ENCODE measurements around the gene ZNF555.
A peak's percentile ranks its signal among the peaks of the same experiment; 100 is the strongest.

- TF ChIP-seq, protein P1, sequence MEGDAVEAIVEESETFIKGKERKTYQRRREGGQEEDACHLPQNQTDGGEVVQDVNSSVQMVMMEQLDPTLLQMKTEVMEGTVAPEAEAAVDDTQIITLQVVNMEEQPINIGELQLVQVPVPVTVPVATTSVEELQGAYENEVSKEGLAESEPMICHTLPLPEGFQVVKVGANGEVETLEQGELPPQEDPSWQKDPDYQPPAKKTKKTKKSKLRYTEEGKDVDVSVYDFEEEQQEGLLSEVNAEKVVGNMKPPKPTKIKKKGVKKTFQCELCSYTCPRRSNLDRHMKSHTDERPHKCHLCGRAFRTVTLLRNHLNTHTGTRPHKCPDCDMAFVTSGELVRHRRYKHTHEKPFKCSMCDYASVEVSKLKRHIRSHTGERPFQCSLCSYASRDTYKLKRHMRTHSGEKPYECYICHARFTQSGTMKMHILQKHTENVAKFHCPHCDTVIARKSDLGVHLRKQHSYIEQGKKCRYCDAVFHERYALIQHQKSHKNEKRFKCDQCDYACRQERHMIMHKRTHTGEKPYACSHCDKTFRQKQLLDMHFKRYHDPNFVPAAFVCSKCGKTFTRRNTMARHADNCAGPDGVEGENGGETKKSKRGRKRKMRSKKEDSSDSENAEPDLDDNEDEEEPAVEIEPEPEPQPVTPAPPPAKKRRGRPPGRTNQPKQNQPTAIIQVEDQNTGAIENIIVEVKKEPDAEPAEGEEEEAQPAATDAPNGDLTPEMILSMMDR (IDR thresholded peaks at IDR 0.05): peak; percentile 47 to 60 (median 56)
- peak; percentile 63 for TF ChIP-seq POLR2A (IDR thresholded peaks at IDR 0.05)
These were observed at the start of gene ZNF555 for GRCh38 chr19:2840794-2841791.
